ENCODE measurements around the gene CENPW.

The CENPW gene

GRCh38 chr6:126381498-126381897 is 41.6 kb downstream of the CENPW start:
- no peak overlapping the region for H3K4me3 ChIP-seq (ENCODE audit: low read length)
- no peak for TF ChIP-seq CTCF (IDR thresholded peaks at IDR 0.05; ENCODE audit: insufficient read depth, low read depth, low read length, missing control alignments)
- DNase-seq (ENCODE audit: low read depth) = no peak

- no peak for TF ChIP-seq CTCF (IDR thresholded peaks at IDR 0.05; ENCODE audit: insufficient read depth, low read depth, low read length, missing control alignments)
- DNase-seq (ENCODE audit: low read depth) = no peak
- H3K4me3 ChIP-seq (ENCODE audit: low read length) = no peak overlapping the region
Observed at GRCh38 chr6:126383203-126383602, 43.3 kb downstream of the CENPW start.

GRCh38 chr6:126385536-126385935 is 45.6 kb downstream of the CENPW start:
- no peak for TF ChIP-seq CTCF (IDR thresholded peaks at IDR 0.05; ENCODE audit: insufficient read depth, low read depth, low read length, missing control alignments)

GRCh38 chr6:126388104-126388598 is 48.2 kb downstream of the CENPW start:
- H3K4me3 ChIP-seq (ENCODE audit: low read length) = no peak overlapping the region
- no peak for DNase-seq (ENCODE audit: low read depth)
- no peak for TF ChIP-seq CTCF (IDR thresholded peaks at IDR 0.05; ENCODE audit: insufficient read depth, low read depth, low read length, missing control alignments)

More at GRCh38 chr6:126385536-126385935, 45.6 kb downstream of the CENPW start:
- H3K4me3 ChIP-seq (ENCODE audit: low read length) = no peak overlapping the region
- no peak for DNase-seq (ENCODE audit: low read depth)

- H3K4me3 ChIP-seq (ENCODE audit: low read length) = no peak overlapping the region
- TF ChIP-seq CTCF (IDR thresholded peaks at IDR 0.05; ENCODE audit: insufficient read depth, low read depth, low read length, missing control alignments) = no peak
- peak; percentile 9 for DNase-seq (ENCODE audit: low read depth)
Observed at GRCh38 chr6:126396131-126396530, 56.2 kb downstream of the CENPW start.

Measured in epithelial cell of esophagus (primary cell).